ENCODE measurements around the gene TTLL11.

DNA sequence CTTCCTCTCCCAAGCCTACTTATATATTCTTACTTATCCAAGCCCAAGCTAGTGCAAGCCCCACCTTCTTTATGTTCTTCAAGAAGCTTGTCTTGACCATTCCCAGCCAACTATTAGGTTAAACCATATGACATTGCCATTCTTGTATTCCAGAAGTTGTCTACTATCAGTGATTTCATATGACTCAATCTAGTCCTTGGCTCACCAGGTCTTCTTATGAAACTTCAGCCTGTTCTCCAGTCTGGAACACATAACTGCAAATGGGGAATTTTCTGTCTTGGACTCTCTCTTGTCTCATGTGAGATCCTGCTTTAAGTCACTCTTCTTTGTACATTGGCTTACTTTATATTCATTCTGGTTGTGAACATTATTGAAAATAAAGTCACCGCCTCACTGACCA, 130.7 kb downstream of the TTLL11 start:
- TF ChIP-seq, protein P1, sequence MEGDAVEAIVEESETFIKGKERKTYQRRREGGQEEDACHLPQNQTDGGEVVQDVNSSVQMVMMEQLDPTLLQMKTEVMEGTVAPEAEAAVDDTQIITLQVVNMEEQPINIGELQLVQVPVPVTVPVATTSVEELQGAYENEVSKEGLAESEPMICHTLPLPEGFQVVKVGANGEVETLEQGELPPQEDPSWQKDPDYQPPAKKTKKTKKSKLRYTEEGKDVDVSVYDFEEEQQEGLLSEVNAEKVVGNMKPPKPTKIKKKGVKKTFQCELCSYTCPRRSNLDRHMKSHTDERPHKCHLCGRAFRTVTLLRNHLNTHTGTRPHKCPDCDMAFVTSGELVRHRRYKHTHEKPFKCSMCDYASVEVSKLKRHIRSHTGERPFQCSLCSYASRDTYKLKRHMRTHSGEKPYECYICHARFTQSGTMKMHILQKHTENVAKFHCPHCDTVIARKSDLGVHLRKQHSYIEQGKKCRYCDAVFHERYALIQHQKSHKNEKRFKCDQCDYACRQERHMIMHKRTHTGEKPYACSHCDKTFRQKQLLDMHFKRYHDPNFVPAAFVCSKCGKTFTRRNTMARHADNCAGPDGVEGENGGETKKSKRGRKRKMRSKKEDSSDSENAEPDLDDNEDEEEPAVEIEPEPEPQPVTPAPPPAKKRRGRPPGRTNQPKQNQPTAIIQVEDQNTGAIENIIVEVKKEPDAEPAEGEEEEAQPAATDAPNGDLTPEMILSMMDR (IDR thresholded peaks at IDR 0.05; ENCODE audit: low read depth, low read length): no peak
- TF ChIP-seq, protein P2, sequence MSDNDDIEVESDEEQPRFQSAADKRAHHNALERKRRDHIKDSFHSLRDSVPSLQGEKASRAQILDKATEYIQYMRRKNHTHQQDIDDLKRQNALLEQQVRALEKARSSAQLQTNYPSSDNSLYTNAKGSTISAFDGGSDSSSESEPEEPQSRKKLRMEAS (IDR thresholded peaks at IDR 0.05; ENCODE audit: low read depth, low read length): no peak
